K562 (cell line): Measurements from ENCODE around the gene COX6B2. TPM values are rescaled to one million over a fixed set of nuclear protein-coding genes. Genes with fewer than 3 reads are reported as not detected.

Experiments used
- ATAC-seq: fragments of 200-7000 bp; cut with Tn5 transposase; 3 replicates; pipeline ENCODE4 v1.9.1; 2020; ENCODE audit warnings: moderate library complexity
- BruUV-seq: library from RNA; stranded (reverse); fragments of 400-500 nt; replicated peaks from 2 replicates; lab custom pipeline; 2021; lab: Mats Ljungman, UMichigan
- CTCF ChIA-PET: fragments of 300-600 bp; formaldehyde crosslinking; extraction: SDS; loops from one replicate; lab custom pipeline; 2021; ENCODE audit warnings: low intra/inter-chr PET ratio; lab: Yijun Ruan, JAX
- POLR2A ChIA-PET: fragments of 300-600, 350-650 bp; sonication (Branson Sonifier 250); formaldehyde crosslinking; extraction: SDS; loops from one replicate; lab custom pipeline; 2021; ENCODE audit warnings: antibody characterized with exemption, inconsistent platforms; lab: Yijun Ruan, JAX
- DNase-seq, 4 experiments: peaks; one replicate each; pipeline versions ENCODE4 v3.0.0 to v3.0.0-alpha.2; 2011 to 2018; ENCODE audit warnings: low spot score in 3 of 4, mixed read lengths in 3 of 4; ENCODE audit errors: extremely low read depth in 1 of 4
- FAIRE-seq: peaks from 2 replicates; lab custom pipeline; 2011; peaks lifted over from hg19 to GRCh38; lab: Jason Lieb, UNC
- H2AFZ ChIP-seq: 2 replicates; pipeline ENCODE4 v1.6.0; 2011; ENCODE audit warnings: low read depth, low read length, control low read depth, inconsistent platforms
- H3K27ac ChIP-seq: fragments of 200-600 bp; 3 replicates; pipeline ENCODE4 v1.8.0; 2011; ENCODE audit warnings: low read depth, mild to moderate bottlenecking, control low read depth, inconsistent platforms, low read length, moderate library complexity, mixed read lengths; ENCODE audit errors: extremely low read depth
- H3K27me3 ChIP-seq, 2 experiments: fragments of 300-600 bp in 1 of 2; 2 replicates in 1 of 2; 3 replicates in 1 of 2; pipeline versions ENCODE4 v1.6.0 to v1.8.0; 2011; ENCODE audit warnings: inconsistent platforms in 2 of 2, low read length in 2 of 2, mild to moderate bottlenecking in 1 of 2, mixed read lengths in 1 of 2, moderate library complexity in 1 of 2; ENCODE audit not compliant: control insufficient read depth in 2 of 2, insufficient read depth in 2 of 2
- H3K36me3 ChIP-seq: fragments of 300-600 bp; 3 replicates; pipeline ENCODE4 v1.8.0; 2011; ENCODE audit warnings: mild to moderate bottlenecking, low read length, inconsistent platforms; ENCODE audit not compliant: control insufficient read depth, insufficient read depth
- H3K4me1 ChIP-seq, 2 experiments: fragments of 200-600 bp in 1 of 2; replicated peaks in 1 of 2; 2 replicates in 1 of 2; 3 replicates in 1 of 2; pipeline versions ENCODE4 v1.5.1 to v1.8.0; 2011; ENCODE audit warnings: inconsistent platforms in 2 of 2, low read length in 2 of 2, mild to moderate bottlenecking in 1 of 2, mixed read lengths in 1 of 2, moderate library complexity in 1 of 2; ENCODE audit not compliant: control insufficient read depth in 2 of 2, insufficient read depth in 2 of 2
- H3K4me2 ChIP-seq: 2 replicates; pipeline ENCODE4 v1.6.1; 2011; ENCODE audit warnings: low read length, control low read depth, inconsistent platforms, mixed read lengths; ENCODE audit not compliant: insufficient read depth
- H3K4me3 ChIP-seq: fragments of 200-600 bp; sonication (generic), shearing (Covaris generic); 2 replicates; pipeline ENCODE4 v1.5.1; 2016; ENCODE audit warnings: control low read depth, inconsistent platforms
- H3K79me2 ChIP-seq: fragments of 200-600 bp; 3 replicates; pipeline ENCODE4 v1.8.0; 2011; ENCODE audit warnings: low read length, inconsistent platforms; ENCODE audit not compliant: control insufficient read depth, insufficient read depth
- H3K9ac ChIP-seq, 2 experiments: 2 replicates each; pipeline versions ENCODE4 v1.6.0 to v1.6.1; 2011; ENCODE audit warnings: low read depth in 2 of 2, low read length in 2 of 2, control low read depth in 1 of 2, inconsistent platforms in 1 of 2, mild to moderate bottlenecking in 1 of 2, mixed read lengths in 1 of 2; ENCODE audit not compliant: insufficient read depth in 1 of 2
- H3K9me1 ChIP-seq: one replicate; pipeline ENCODE4 v1.6.0; 2011; ENCODE audit warnings: inconsistent platforms, mild to moderate bottlenecking, low read length, moderate library complexity; ENCODE audit not compliant: control insufficient read depth, insufficient read depth
- H3K9me3 ChIP-seq: replicated peaks from 2 replicates; pipeline ENCODE4 v1.5.1; 2011; ENCODE audit warnings: low read depth, low read length, inconsistent platforms; ENCODE audit not compliant: control insufficient read depth, insufficient read depth
- H4K20me1 ChIP-seq: replicated peaks from 2 replicates; pipeline ENCODE4 v1.6.1; 2011; ENCODE audit warnings: low read length, inconsistent platforms, mixed read lengths; ENCODE audit not compliant: control insufficient read depth, insufficient read depth
- HDAC1 ChIP-seq, 2 experiments: fragments of 450-650 bp; IDR thresholded peaks; 2 replicates each; pipeline ENCODE4 v1.6.1; 2016 to 2017; ENCODE audit warnings: inconsistent platforms in 1 of 2, mild to moderate bottlenecking in 1 of 2, moderate library complexity in 1 of 2
- POLR2G ChIP-seq: fragments of 200-400 bp; formaldehyde crosslinking; IDR thresholded peaks from 2 replicates; pipeline ENCODE4 v1.6.1; 2017; ENCODE audit warnings: low read depth, mild to moderate bottlenecking, antibody characterized with exemption, low read length, moderate library complexity
- RBFOX2 ChIP-seq: fragments of 200-400 bp; formaldehyde crosslinking; IDR thresholded peaks from 2 replicates; pipeline ENCODE4 v1.6.1; 2017; ENCODE audit warnings: low read depth, mild to moderate bottlenecking, low read length, moderate library complexity
- ZNF197 ChIP-seq: fragments of 200-800 bp; sonication (Bioruptor generic); IDR thresholded peaks from 2 replicates; pipeline ENCODE4 v1.6.1; 2016; ENCODE audit warnings: low read depth, missing genetic modification characterization, missing compliant biosample characterization
- ZNF282 ChIP-seq: sonication (generic); formaldehyde crosslinking; IDR thresholded peaks from 2 replicates; pipeline ENCODE4 v1.8.1; 2023; ENCODE audit warnings: missing genetic modification reagents
- ZNF57 ChIP-seq: fragments of 450-650 bp; formaldehyde crosslinking; IDR thresholded peaks from 2 replicates; pipeline ENCODE4 v1.4.0; 2020; ENCODE audit warnings: mild to moderate bottlenecking, moderate library complexity
- WGBS: fragments of 100-300 bp; shearing (Covaris generic); methylation state at CpG from one replicate; pipeline ENCODE4 v1.1.6; 2016; ENCODE audit warnings: low coverage, mixed read lengths; ENCODE audit not compliant: insufficient coverage; ENCODE audit errors: missing lambda C conversion rate; 5-methylcytosine and 5-hydroxymethylcytosine counted together
- in situ Hi-C: fragments of 300-500 bp; cut with MboI; formaldehyde crosslinking; loops from 4 replicates; pipeline ENCODE4 v1.15.0; 2018; ENCODE audit warnings: inconsistent platforms, mixed read lengths
- intact Hi-C: fragments of 100-400 bp; cut with micrococcal nuclease; formaldehyde crosslinking; loops from 2 replicates; pipeline ENCODE4 v1.14.2; 2022
- polyA plus RNA-seq, 8 experiments: library from polyadenylated mRNA; depleted of rRNA in 4 of 8; stranded (reverse) in 5 of 8; unstranded in 3 of 8; fragments of >200 nt; fragmentation: Nextera tagmentation in 2 of 8; fragmentation: Illumina TruSeq in 1 of 8; extraction: Ambion mirVana in 2 of 8; extraction: Trizol in 1 of 8; gene quantifications; 2 replicates each; pipeline versions ENCODE4 v1.2.1 to v1.2.3, GENCODE V29; 2011 to 2014; ENCODE audit warnings: inconsistent platforms in 1 of 8, missing spikeins in 1 of 8
- total RNA-seq, 7 experiments: library from RNA; depleted of rRNA in 6 of 7; stranded (reverse); fragments of >200 nt in 6 of 7; fragmentation: Illumina TruSeq in 2 of 7; extraction: Trizol in 2 of 7; gene quantifications; 2 replicates each; pipeline versions ENCODE4 v1.2.1 to v1.2.3, GENCODE V29; 2011 to 2021; ENCODE audit warnings: low replicate concordance in 1 of 7

COX6B2 gene
- total and polyA plus RNA-seq, 9 of the 15 experiments (the other 6 are each of a cell fraction or from before 2014, with no cell fraction given) = 0.40 to 2.5 (median 0.83) TPM

DNA sequence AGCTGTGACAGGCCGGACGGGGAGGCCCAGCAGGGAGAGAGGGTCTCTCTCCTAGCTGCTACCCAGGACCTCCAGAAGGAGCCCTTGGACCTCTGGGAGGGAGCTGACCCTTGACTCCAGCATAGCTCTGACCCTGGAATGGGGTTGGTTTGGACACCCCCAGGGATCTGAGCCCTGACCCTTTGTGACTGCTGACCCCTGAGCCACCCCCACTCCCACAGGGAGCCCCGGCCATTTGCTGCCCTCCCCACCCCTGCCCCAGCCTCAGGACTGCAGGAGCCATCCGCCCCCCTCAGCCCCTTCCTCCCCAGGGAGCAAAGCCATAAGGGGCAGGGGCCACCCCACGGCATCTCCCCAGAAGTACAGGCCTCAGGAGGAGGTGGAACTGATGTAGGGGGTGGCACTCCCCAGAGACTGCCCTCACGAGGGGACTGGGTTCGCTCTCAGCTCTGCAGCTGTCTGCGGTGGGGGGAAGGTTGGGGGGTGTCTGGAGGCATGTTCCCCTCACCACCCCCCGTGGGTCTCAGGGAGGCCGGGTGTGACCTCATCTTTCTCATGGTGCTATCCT is 7.0 kb downstream of the COX6B2 start:
- Histone ChIP-seq H3K4me1 (peaks cover 0 to 73% of the 10 kb centered on the region in 2 experiments; a peak in 3 of 5 replicates), H3K27me3 (no peaks in the 10 kb centered on the region)

DNA sequence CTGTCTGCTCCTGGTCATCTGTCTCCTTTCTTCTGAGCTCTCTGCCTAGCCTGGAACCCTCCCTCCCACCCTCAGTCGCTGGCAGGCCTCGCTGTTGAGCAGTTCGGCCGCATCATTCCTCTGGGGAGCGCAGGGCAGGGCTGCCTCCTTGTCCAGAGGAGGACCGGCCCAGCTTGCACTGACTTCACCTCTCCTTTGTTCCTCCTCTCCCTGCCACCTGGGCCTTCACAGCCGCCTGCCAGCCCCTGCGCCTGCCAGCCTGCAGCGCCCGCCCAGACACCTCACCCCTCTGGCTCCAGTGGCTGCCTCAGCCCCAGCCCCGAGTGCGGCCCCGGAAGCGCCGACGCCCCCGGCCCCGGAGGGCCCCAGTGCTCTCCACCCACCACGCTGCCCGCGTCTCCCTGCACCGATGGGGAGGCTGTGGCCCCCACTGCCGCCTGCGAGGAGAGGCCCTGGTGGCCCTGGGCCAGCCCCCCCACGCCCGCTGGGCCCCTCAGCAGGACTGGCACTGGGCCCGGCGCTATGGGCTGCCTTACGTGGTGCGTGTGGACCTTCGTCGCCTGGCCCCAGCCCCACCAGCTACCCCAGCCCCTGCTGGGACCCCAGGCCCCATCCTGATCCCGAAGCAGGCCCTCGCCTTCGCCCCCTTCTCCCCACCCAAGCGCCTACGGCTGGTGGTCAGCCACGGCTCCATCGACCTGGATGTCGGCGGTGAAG is 7.6 kb downstream of the COX6B2 start:
- no peaks in the 10 kb centered on the region for H3K27me3 ChIP-seq
- no peak for DNase-seq
- peaks cover 6% of the 10 kb centered on the region for H3K79me2 ChIP-seq
- H3K4me2 ChIP-seq = no peak overlapping the region
- peaks cover under 1 to 77% of the 10 kb centered on the region in 2 experiments; a peak in 4 of 5 replicates for H3K4me1 ChIP-seq
- peaks cover 5% of the 10 kb centered on the region for H3K9me1 ChIP-seq
- intact Hi-C loops = no loop called here
- TF ChIP-seq ZNF282 (CRISPR knock-in tag) = no peak
- TF ChIP-seq ZNF57 (CRISPR knock-in tag) = no peak
- peak; percentile 44; the same call in 1 of the 2 replicates for TF ChIP-seq POLR2G
- peak; percentile 34; the same call in 1 of the 2 replicates for TF ChIP-seq RBFOX2
- TF ChIP-seq, all 486 proteins: peak for 2
- no peaks in the 10 kb centered on the region; the same call in 1 of the 2 replicates for H4K20me1 ChIP-seq
- H2AFZ ChIP-seq = no peak overlapping the region
- H3K27ac ChIP-seq = no peak overlapping the region
- H3K9me3 ChIP-seq = no peaks in the 10 kb centered on the region
- no TSS peak for BruUV-seq
- FAIRE-seq (no peak), ATAC-seq (no peak)
- ChIA-PET CTCF (no interaction called here), POLR2A (interaction anchor here (1.0 to 1.2 kb wide), 2 partner anchors 26 to 67 kb away, joined by 3 to 5 read pairs; partner anchors contain the start of gene HSPBP1)
- WGBS = 91% methylated on average over 15 of the region's 41 CpGs
- no peak overlapping the region for H3K4me3 ChIP-seq
- peak overlapping the region in 1 of 2 experiments; percentile 37; a peak in 1 of 4 replicates for H3K9ac ChIP-seq
- in situ Hi-C loops = no loop called here
- H3K36me3 ChIP-seq = peaks cover 63% of the 10 kb centered on the region; the same call in 2 of the 3 replicates

More for the DNA sequence above, 7.0 kb downstream of the COX6B2 start:
- Histone ChIP-seq H3K4me3 (no peak overlapping the region), H3K9me1 (peaks cover 5% of the 10 kb centered on the region), H3K9me3 (no peaks in the 10 kb centered on the region), H3K9ac (peak overlapping the region in 1 of 2 experiments; percentile 13; a peak in 1 of 4 replicates), H4K20me1 (no peaks in the 10 kb centered on the region; the same call in 1 of the 2 replicates), H3K36me3 (peaks cover 56% of the 10 kb centered on the region; the same call in 2 of the 3 replicates), H3K79me2 (no peaks in the 10 kb centered on the region), H3K4me2 (no peak overlapping the region), H3K27ac (no peak overlapping the region), H2AFZ (no peak overlapping the region)
- TF ChIP-seq ZNF197 = no peak
- no peak for TF ChIP-seq HDAC1 (IDR thresholded peaks at IDR 0.05)
- 0 out of 2 replicates have a peak, but pooled peaks have one; percentile 6 for TF ChIP-seq RBFOX2
- ATAC-seq = no peak
- no peak for FAIRE-seq
- ChIA-PET POLR2A (interaction anchor here (1.0 to 1.5 kb wide), 5 partner anchors 21 to 67 kb away, joined by 3 to 5 read pairs (median 3); partner anchors contain the start of gene HSPBP1), CTCF (no interaction called here)
- 75% methylated on average over 8 of the region's 10 CpGs for WGBS
- in situ Hi-C loops = no loop called here
- DNase-seq = no peak
- BruUV-seq = no TSS peak
- intact Hi-C loops = no loop called here
